WTC11 (cell line): ENCODE results near the gene SPRY2. TPM values are rescaled to one million over a fixed set of nuclear protein-coding genes. Genes with fewer than 3 reads are reported as not detected.

Experiments
- ATAC-seq: fragments of 200-7000 bp; cut with Tn5 transposase; 2 replicates; pipeline ENCODE4 v1.10.0; 2021; ENCODE audit warnings: mild to moderate bottlenecking, moderate library complexity
- CTCF ChIA-PET: fragments of 300-600 bp; sonication (Branson Sonifier 250); formaldehyde crosslinking; loops from one replicate; lab custom pipeline; 2021; ENCODE audit warnings: antibody characterized with exemption; lab: Charles Lee
- POLR2A ChIA-PET: fragments of 350-600 bp; sonication (Branson Sonifier 250); formaldehyde crosslinking; loops from one replicate; lab custom pipeline; 2021; ENCODE audit warnings: antibody characterized with exemption; lab: Charles Lee
- DNase-seq: peaks from one replicate; pipeline ENCODE4 v3.0.0; 2021; ENCODE audit warnings: low spot score
- H3K27ac Mint-ChIP-seq: 2 replicates; pipeline ENCODE4 v1.8.0; 2021; ENCODE audit warnings: mixed read lengths
- H3K27me3 Mint-ChIP-seq: 2 replicates; pipeline ENCODE4 v1.8.0; 2021; ENCODE audit warnings: low read depth, mild to moderate bottlenecking, moderate library complexity, mixed read lengths
- H3K36me3 Mint-ChIP-seq: 2 replicates; pipeline ENCODE4 v1.8.0; 2021; ENCODE audit warnings: mixed read lengths
- H3K4me1 Mint-ChIP-seq: 2 replicates; pipeline ENCODE4 v1.8.0; 2022; ENCODE audit warnings: mixed read lengths
- H3K4me3 Mint-ChIP-seq: 2 replicates; pipeline ENCODE4 v1.8.0; 2021; ENCODE audit warnings: mild to moderate bottlenecking, moderate library complexity, mixed read lengths
- H3K9me3 Mint-ChIP-seq: 2 replicates; pipeline ENCODE4 v1.8.0; 2021; ENCODE audit warnings: mixed read lengths
- CREM ChIP-seq: sonication (generic); formaldehyde crosslinking; IDR thresholded peaks from 2 replicates; pipeline ENCODE4 v1.8.1; 2022; ENCODE audit warnings: mild to moderate bottlenecking, missing genetic modification reagents, moderate library complexity
- HMGA2 ChIP-seq: fragments of 250-450 bp; sonication (Bioruptor Pico); IDR thresholded peaks from 2 replicates; pipeline ENCODE4 v1.4.0; 2021; ENCODE audit warnings: mild to moderate bottlenecking, moderate library complexity
- IRF2 ChIP-seq: sonication (generic); formaldehyde crosslinking; IDR thresholded peaks from 2 replicates; pipeline ENCODE4 v1.8.0; 2022; ENCODE audit warnings: low read depth, missing genetic modification reagents, borderline replicate concordance
- JUN ChIP-seq: sonication (generic); formaldehyde crosslinking; IDR thresholded peaks from 2 replicates; pipeline ENCODE4 v1.8.0; 2023; ENCODE audit warnings: mild to moderate bottlenecking, missing genetic modification reagents
- NFATC4 ChIP-seq: fragments of 250-450 bp; sonication (Bioruptor Pico); IDR thresholded peaks from 2 replicates; pipeline ENCODE4 v1.9.0; 2021; ENCODE audit warnings: mild to moderate bottlenecking
- NFYB ChIP-seq: sonication (generic); formaldehyde crosslinking; conservative IDR thresholded peaks from 2 replicates; pipeline ENCODE4 v1.8.0; 2022; ENCODE audit warnings: low read depth, missing genetic modification reagents
- SP1 ChIP-seq: sonication (generic); formaldehyde crosslinking; conservative IDR thresholded peaks from 2 replicates; pipeline ENCODE4 v1.8.1; 2022; ENCODE audit warnings: missing genetic modification reagents
- ZNF121 ChIP-seq: sonication (generic); formaldehyde crosslinking; IDR thresholded peaks from 2 replicates; pipeline ENCODE4 v1.8.0; 2023; ENCODE audit warnings: missing genetic modification reagents
- ZNF263 ChIP-seq: sonication (generic); formaldehyde crosslinking; IDR thresholded peaks from 2 replicates; pipeline ENCODE4 v1.8.1; 2022; ENCODE audit warnings: low read depth, mild to moderate bottlenecking, moderate library complexity, missing genetic modification reagents
- ZNF317 ChIP-seq: sonication (generic); formaldehyde crosslinking; IDR thresholded peaks from 2 replicates; pipeline ENCODE4 v1.8.1; 2023; ENCODE audit warnings: low read depth, mild to moderate bottlenecking, moderate library complexity, missing genetic modification reagents, borderline replicate concordance
- total RNA-seq: library from RNA; stranded (reverse); gene quantifications from 3 replicates; pipeline ENCODE4 v1.2.3, GENCODE V29; 2021
- TF ChIP-seq, protein P1 (sequence below): fragments of 250-450 bp; sonication (Bioruptor Pico); IDR thresholded peaks from 2 replicates; pipeline ENCODE4 v2.1.2; 2022; ENCODE audit warnings: mild to moderate bottlenecking, moderate library complexity
- TF ChIP-seq, protein P2 (sequence below): fragments of 200-600 bp; IDR thresholded peaks from 2 replicates; pipeline ENCODE4 v1.8.0; 2022; ENCODE audit warnings: antibody characterized with exemption
- TF ChIP-seq, protein P3 (sequence below): sonication (generic); formaldehyde crosslinking; conservative IDR thresholded peaks from 2 replicates; pipeline ENCODE4 v1.8.1; 2022; ENCODE audit warnings: mild to moderate bottlenecking, missing genetic modification reagents
- TF ChIP-seq, protein P4 (sequence below): fragments of 250-450 bp; sonication (Bioruptor Pico); IDR thresholded peaks from 2 replicates; pipeline ENCODE4 v1.8.0; 2021; ENCODE audit warnings: mild to moderate bottlenecking
- TF ChIP-seq, protein P5 (sequence below): sonication (generic); formaldehyde crosslinking; IDR thresholded peaks from 2 replicates; pipeline ENCODE4 v1.8.0; 2023; ENCODE audit warnings: missing genetic modification reagents
- TF ChIP-seq, protein P6 (sequence below): sonication (generic); formaldehyde crosslinking; IDR thresholded peaks from 2 replicates; pipeline ENCODE4 v1.8.1; 2023; ENCODE audit warnings: mild to moderate bottlenecking, missing genetic modification reagents, moderate library complexity

The SPRY2 gene
- total RNA-seq, 1 experiment from 2014 or later = 63.2 TPM

DNA sequence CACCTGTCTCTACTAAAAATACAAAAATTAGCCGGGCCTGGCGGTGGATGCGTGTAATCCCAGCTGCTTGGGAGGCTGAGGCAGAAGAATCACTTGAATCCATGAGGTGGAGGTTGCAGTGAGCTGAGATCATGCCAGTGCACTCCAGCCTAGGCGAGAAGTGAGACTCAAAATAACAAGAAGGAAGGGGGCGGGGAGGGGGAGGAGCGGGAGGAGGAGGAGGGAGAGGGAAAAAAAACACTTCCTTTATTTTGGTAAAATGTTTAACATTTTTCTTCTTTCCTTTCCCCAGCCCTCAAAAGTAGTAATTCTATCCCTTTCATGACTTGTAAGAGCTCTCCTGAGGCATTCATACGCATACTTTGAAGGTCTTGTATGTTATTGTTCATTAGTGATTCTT is 44.3 kb downstream of the SPRY2 start:
- TF ChIP-seq, protein P1, sequence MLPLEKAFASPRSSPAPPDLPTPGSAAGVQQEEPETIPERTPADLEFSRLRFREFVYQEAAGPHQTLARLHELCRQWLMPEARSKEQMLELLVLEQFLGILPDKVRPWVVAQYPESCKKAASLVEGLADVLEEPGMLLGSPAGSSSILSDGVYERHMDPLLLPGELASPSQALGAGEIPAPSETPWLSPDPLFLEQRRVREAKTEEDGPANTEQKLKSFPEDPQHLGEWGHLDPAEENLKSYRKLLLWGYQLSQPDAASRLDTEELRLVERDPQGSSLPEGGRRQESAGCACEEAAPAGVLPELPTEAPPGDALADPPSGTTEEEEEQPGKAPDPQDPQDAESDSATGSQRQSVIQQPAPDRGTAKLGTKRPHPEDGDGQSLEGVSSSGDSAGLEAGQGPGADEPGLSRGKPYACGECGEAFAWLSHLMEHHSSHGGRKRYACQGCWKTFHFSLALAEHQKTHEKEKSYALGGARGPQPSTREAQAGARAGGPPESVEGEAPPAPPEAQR (CRISPR knock-in tag) = no peak
- DNase-seq = peak; percentile 36
- ChIA-PET POLR2A (interaction anchor here (0.7 to 1.8 kb wide), 6 partner anchors 20 to 258 kb away, joined by 3 to 30 read pairs (median 4); partner anchors contain the start of gene SPRY2), CTCF (interaction anchor here (0.6 to 1.3 kb wide), 9 partner anchors 20 to 621 kb away, joined by 3 to 9 read pairs (median 4); partner anchors contain the start of gene SPRY2)
- H3K9me3 Mint-ChIP-seq = no peaks in the 10 kb centered on the region
- H3K4me1 Mint-ChIP-seq = peaks cover 47% of the 10 kb centered on the region
- no peaks in the 10 kb centered on the region for H3K36me3 Mint-ChIP-seq
- H3K4me3 Mint-ChIP-seq = peak overlapping the region; percentile 49
- peak; percentile 11 for ATAC-seq
- H3K27ac Mint-ChIP-seq = peak overlapping the region; percentile 97
- H3K27me3 Mint-ChIP-seq = no peaks in the 10 kb centered on the region

DNA sequence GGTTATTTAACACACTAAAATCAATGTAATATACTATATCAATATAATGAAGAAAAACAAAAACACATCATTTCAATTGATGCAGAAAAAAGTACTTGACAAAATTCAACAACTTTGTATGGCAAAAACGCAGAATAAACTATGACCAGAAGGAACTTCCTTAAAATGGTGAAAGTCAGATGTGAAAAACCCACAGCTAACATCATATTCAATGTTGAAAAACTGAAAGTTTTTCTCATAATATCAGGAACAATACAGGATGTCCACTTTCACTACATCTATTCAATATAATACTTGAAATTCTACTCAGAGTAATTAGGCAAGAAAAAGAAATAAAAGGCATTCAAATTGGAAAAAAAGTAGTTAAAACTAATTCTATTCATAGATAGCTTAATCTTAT is 50.3 kb downstream of the SPRY2 start:
- TF ChIP-seq NFATC4 (CRISPR knock-in tag) (no peak), IRF2 (CRISPR knock-in tag) (no peak), ZNF317 (CRISPR knock-in tag) (no peak), ZNF121 (CRISPR knock-in tag) (no peak), CREM (CRISPR knock-in tag) (no peak), HMGA2 (CRISPR knock-in tag) (no peak), NFYB (no peak), SP1 (no peak), JUN (CRISPR knock-in tag) (no peak), ZNF263 (CRISPR knock-in tag) (no peak)
- TF ChIP-seq, protein P2, sequence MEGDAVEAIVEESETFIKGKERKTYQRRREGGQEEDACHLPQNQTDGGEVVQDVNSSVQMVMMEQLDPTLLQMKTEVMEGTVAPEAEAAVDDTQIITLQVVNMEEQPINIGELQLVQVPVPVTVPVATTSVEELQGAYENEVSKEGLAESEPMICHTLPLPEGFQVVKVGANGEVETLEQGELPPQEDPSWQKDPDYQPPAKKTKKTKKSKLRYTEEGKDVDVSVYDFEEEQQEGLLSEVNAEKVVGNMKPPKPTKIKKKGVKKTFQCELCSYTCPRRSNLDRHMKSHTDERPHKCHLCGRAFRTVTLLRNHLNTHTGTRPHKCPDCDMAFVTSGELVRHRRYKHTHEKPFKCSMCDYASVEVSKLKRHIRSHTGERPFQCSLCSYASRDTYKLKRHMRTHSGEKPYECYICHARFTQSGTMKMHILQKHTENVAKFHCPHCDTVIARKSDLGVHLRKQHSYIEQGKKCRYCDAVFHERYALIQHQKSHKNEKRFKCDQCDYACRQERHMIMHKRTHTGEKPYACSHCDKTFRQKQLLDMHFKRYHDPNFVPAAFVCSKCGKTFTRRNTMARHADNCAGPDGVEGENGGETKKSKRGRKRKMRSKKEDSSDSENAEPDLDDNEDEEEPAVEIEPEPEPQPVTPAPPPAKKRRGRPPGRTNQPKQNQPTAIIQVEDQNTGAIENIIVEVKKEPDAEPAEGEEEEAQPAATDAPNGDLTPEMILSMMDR = no peak
- TF ChIP-seq, protein P3, sequence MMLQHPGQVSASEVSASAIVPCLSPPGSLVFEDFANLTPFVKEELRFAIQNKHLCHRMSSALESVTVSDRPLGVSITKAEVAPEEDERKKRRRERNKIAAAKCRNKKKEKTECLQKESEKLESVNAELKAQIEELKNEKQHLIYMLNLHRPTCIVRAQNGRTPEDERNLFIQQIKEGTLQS (CRISPR knock-in tag) = no peak
- TF ChIP-seq, protein P4, sequence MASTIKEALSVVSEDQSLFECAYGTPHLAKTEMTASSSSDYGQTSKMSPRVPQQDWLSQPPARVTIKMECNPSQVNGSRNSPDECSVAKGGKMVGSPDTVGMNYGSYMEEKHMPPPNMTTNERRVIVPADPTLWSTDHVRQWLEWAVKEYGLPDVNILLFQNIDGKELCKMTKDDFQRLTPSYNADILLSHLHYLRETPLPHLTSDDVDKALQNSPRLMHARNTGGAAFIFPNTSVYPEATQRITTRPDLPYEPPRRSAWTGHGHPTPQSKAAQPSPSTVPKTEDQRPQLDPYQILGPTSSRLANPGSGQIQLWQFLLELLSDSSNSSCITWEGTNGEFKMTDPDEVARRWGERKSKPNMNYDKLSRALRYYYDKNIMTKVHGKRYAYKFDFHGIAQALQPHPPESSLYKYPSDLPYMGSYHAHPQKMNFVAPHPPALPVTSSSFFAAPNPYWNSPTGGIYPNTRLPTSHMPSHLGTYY (CRISPR knock-in tag) = no peak
- TF ChIP-seq, protein P5, sequence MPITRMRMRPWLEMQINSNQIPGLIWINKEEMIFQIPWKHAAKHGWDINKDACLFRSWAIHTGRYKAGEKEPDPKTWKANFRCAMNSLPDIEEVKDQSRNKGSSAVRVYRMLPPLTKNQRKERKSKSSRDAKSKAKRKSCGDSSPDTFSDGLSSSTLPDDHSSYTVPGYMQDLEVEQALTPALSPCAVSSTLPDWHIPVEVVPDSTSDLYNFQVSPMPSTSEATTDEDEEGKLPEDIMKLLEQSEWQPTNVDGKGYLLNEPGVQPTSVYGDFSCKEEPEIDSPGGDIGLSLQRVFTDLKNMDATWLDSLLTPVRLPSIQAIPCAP (CRISPR knock-in tag) = no peak
- TF ChIP-seq, protein P1 (CRISPR knock-in tag) = no peak
- TF ChIP-seq, protein P6, sequence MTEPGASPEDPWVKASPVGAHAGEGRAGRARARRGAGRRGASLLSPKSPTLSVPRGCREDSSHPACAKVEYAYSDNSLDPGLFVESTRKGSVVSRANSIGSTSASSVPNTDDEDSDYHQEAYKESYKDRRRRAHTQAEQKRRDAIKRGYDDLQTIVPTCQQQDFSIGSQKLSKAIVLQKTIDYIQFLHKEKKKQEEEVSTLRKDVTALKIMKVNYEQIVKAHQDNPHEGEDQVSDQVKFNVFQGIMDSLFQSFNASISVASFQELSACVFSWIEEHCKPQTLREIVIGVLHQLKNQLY (CRISPR knock-in tag) = no peak
- peaks cover 19% of the 10 kb centered on the region for H3K4me1 Mint-ChIP-seq
- DNase-seq (no peak), ATAC-seq (no peak)
- ChIA-PET POLR2A (no interaction called here), CTCF (no interaction called here)
- H3K27me3 Mint-ChIP-seq = no peaks in the 10 kb centered on the region
- no peak overlapping the region for H3K4me3 Mint-ChIP-seq
- H3K36me3 Mint-ChIP-seq = peaks cover 5% of the 10 kb centered on the region; the same call in 1 of the 2 replicates
- peaks cover 5% of the 10 kb centered on the region; the same call in 1 of the 2 replicates for H3K9me3 Mint-ChIP-seq
- H3K27ac Mint-ChIP-seq = no peak overlapping the region
